HUES48 (cell line): ENCODE data around the gene ZNF865.

ENCODE experiments used
- H3K27ac ChIP-seq: one replicate; pipeline ENCODE4 v1.7.0; 2013; ENCODE audit warnings: low read depth, low read length, inconsistent platforms
- H3K27me3 ChIP-seq: 2 replicates; pipeline ENCODE4 v1.6.1; 2013; ENCODE audit warnings: mild to moderate bottlenecking, low read length; ENCODE audit not compliant: control insufficient read depth, insufficient read depth
- H3K36me3 ChIP-seq: 2 replicates; pipeline ENCODE4 v1.6.1; 2013; ENCODE audit warnings: low read length; ENCODE audit not compliant: control insufficient read depth, insufficient read depth
- H3K4me1 ChIP-seq: 2 replicates; pipeline ENCODE4 v1.6.1; 2013; ENCODE audit warnings: mild to moderate bottlenecking, low read length; ENCODE audit not compliant: control insufficient read depth, insufficient read depth
- H3K4me3 ChIP-seq: 2 replicates; pipeline ENCODE4 v1.5.1; 2013; ENCODE audit warnings: mild to moderate bottlenecking, low read depth, low read length
- H3K9ac ChIP-seq: 2 replicates; pipeline ENCODE4 v1.6.1; 2013; ENCODE audit warnings: mild to moderate bottlenecking, low read depth, low read length, moderate library complexity
- H3K9me3 ChIP-seq: 2 replicates; pipeline ENCODE4 v1.6.1; 2013; ENCODE audit warnings: low read length; ENCODE audit not compliant: control insufficient read depth, insufficient read depth

The ZNF865 gene

DNA sequence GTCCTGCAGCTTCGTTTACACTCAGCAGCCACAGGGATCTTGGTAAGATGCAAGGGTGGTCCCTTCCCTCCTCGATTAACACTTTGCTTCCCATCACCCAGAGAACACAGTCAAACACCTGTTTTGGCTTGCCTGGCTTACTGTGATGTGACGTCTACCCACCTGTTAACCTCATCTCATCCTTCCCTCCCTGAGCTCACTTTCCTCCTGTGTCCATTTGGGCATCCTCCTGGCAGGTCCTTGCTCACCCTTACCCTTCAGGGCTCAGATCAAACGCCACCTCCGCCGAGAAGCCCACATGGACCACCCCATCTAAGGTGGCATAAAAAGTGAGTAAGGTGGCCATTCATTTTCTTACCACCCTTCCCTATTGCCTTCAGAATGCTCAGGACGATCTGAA is 15.3 kb upstream of the ZNF865 start:
- Histone ChIP-seq H3K27me3 (peaks cover 4% of the 10 kb centered on the region), H3K9ac (no peak overlapping the region), H3K36me3 (peaks cover 9% of the 10 kb centered on the region), H3K27ac (no peak overlapping the region), H3K4me3 (no peak overlapping the region), H3K9me3 (no peaks in the 10 kb centered on the region), H3K4me1 (peaks cover 14% of the 10 kb centered on the region)

DNA sequence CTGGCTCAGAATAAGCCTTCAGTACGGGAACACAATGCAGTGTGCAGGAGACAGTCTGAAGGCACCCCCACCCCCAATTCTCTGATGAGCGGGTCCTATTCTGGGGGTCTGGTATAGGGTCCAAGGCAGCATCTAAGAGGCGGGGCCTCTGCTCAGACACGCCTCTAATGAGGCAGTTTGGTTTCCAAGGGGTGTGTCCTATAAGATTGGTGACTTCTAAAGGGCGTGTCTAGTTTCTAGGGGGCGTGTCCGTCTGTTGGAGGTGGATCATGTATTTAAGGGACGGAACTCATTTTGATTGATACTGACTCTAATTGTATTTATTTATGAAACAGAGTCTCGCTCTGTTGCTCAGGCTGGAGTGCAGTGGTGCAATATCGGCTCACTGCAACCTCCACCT is 14.8 kb upstream of the ZNF865 start:
- no peak overlapping the region for H3K9ac ChIP-seq
- no peak overlapping the region for H3K27ac ChIP-seq
- H3K4me1 ChIP-seq = peaks cover 14% of the 10 kb centered on the region
- no peaks in the 10 kb centered on the region for H3K9me3 ChIP-seq
- H3K27me3 ChIP-seq = peaks cover 4% of the 10 kb centered on the region
- peaks cover 14% of the 10 kb centered on the region for H3K36me3 ChIP-seq
- H3K4me3 ChIP-seq = no peak overlapping the region

DNA sequence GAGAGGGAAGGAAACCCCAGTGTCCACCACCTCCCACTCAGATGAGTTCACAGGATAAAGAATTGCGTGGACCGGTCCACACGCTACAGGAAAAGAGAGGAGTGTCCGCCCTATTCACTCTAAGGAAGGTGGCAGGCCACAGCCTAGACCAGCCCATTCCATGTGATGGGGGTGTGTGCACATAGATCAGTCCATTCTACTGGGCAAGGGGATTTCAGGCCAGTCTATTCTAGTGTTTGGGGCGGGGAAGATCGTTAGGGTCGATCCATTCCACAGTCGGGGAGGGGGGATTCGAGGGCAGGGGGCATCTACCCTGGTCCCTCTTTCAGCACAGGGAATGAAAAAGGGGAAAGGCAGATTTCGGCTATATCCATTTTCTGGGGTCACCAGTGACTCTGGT is 13.9 kb upstream of the ZNF865 start:
- Histone ChIP-seq H3K36me3 (peaks cover 23% of the 10 kb centered on the region), H3K9me3 (no peaks in the 10 kb centered on the region), H3K4me1 (peaks cover 14% of the 10 kb centered on the region), H3K27me3 (peaks cover 3% of the 10 kb centered on the region), H3K9ac (no peak overlapping the region), H3K4me3 (no peak overlapping the region), H3K27ac (no peak overlapping the region)

DNA sequence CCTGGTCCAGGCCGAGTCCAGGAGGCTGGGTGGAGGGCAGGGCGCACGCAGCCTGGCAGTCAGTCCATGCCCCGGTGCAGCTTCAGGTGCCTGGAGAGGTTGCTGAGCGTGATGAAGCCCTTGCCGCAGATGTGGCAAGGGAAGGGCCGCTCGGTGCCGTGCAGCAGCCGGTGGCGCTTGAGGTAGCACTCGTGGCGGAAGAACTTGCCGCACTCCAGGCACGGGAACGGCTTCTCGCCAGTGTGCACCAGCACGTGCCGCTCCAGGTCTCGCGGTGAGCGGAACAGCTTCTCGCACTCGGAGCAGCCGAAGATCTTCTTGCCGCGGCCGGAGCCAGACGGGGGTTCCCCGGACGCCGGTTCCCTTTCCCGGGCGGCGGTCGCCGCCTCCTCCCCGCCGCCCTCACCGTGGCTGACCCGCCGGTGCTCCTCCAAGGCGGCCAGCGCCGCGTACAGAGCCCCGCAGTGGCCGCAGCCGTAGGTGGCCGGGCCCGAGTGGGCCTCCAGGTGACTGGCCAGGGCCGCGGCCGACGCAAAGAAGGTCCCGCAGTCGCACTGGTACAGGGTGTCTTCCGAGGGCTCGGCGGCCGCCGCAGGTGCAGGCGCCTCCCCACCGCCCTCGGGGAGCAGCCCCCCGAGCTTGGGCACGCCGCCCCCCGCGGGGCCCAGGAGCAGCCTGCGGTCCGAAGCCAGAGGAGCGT is 12.9 kb upstream of the ZNF865 start:
- H3K4me1 ChIP-seq = peaks cover 9% of the 10 kb centered on the region; the same call in 1 of the 2 replicates
- peaks cover 29% of the 10 kb centered on the region for H3K36me3 ChIP-seq
- no peak overlapping the region for H3K4me3 ChIP-seq
- no peak overlapping the region for H3K27ac ChIP-seq
- H3K9me3 ChIP-seq = no peaks in the 10 kb centered on the region
- no peak overlapping the region for H3K9ac ChIP-seq
- no peaks in the 10 kb centered on the region for H3K27me3 ChIP-seq

DNA sequence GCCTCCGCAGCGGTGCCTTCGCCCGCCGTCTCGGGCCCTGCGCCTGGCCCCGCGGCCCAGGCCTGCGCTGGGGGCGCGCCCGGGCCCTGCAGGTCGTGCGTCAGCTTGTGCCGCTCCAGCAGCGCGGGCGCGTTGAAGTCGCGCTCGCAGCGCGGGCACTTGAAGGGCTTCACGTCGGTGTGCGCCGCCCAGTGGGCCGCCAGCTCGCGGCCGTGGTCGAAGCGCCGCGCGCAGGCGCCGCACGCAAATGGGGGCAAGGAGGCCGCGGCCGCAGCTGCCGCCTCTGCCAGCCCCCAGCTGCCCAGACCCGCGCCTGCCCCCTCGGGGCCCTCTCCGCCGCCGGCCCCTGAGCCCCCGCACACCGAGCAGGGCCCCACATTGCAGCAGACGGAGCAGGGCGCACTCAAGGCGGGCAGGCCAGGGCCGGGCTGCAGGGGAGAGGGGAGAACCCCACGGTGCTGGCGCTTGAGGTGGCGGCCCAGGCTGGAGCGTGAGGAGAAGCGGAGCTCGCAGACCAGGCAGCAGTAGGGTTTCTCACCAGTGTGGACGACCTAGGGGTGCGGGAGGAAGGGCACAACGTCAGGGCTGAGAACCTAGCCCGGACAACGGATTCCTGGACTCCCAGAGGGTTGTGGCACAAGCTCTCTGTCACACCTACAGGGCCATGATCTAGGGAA is 12.2 kb upstream of the ZNF865 start:
- no peak overlapping the region for H3K27ac ChIP-seq
- H3K4me1 ChIP-seq = peaks cover 12% of the 10 kb centered on the region; the same call in 1 of the 2 replicates
- H3K4me3 ChIP-seq = no peak overlapping the region
- peaks cover 29% of the 10 kb centered on the region for H3K36me3 ChIP-seq
- no peaks in the 10 kb centered on the region for H3K27me3 ChIP-seq
- H3K9me3 ChIP-seq = no peaks in the 10 kb centered on the region
- H3K9ac ChIP-seq = no peak overlapping the region

DNA sequence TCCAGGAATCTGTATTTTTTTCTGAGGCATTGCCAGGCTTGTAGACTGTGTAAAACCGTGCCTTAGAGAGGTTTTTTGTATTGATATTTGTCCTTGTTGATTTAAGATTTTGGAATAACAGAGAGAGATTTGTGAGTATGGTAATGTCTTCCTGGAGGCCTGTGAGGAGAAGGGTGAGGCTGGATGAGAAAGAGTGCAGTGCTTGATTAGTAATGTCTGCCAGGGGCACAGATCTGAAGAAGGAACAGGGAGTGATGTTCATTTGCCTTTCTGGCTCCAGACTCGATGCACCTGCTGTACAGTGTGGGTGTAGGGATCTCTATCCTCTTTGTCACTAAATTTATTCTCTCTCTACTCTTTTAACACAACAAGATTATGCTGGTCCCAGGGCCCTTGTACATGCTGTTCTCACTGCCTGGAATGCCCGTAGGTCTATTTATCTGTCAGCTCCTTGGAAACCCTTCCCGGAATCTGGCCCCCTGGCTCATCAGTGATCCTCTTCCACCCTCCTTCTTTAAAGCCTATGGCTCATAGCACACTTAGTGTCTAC is 10.4 kb upstream of the ZNF865 start:
- Histone ChIP-seq H3K27ac (no peak overlapping the region), H3K4me1 (peaks cover 11% of the 10 kb centered on the region), H3K9me3 (no peaks in the 10 kb centered on the region), H3K4me3 (no peak overlapping the region), H3K36me3 (peaks cover 29% of the 10 kb centered on the region), H3K9ac (no peak overlapping the region), H3K27me3 (no peaks in the 10 kb centered on the region)

DNA sequence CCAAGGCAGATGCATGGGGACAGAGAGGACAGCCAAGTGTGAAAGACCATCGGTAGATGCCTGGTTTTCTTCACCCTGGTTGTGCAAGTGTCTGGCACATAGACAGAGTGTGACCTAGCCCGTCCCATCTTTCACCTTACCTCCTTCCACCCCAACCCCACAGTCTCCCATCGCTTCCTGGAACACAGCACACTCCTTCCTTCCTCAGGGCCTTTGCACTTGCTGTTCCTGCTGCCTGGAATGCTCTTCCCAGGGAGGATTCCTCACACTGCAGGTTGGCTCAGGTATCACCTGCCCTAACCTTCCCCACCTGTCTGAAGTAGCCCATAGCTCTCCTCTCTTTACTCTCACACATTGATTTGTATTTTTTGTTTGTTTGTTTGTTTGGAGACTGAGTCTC is 9.1 kb upstream of the ZNF865 start:
- H3K9ac ChIP-seq = no peak overlapping the region
- H3K9me3 ChIP-seq = no peaks in the 10 kb centered on the region
- no peak overlapping the region for H3K4me3 ChIP-seq
- no peaks in the 10 kb centered on the region for H3K27me3 ChIP-seq
- H3K36me3 ChIP-seq = peaks cover 29% of the 10 kb centered on the region
- H3K4me1 ChIP-seq = peaks cover 13% of the 10 kb centered on the region
- no peak overlapping the region for H3K27ac ChIP-seq

DNA sequence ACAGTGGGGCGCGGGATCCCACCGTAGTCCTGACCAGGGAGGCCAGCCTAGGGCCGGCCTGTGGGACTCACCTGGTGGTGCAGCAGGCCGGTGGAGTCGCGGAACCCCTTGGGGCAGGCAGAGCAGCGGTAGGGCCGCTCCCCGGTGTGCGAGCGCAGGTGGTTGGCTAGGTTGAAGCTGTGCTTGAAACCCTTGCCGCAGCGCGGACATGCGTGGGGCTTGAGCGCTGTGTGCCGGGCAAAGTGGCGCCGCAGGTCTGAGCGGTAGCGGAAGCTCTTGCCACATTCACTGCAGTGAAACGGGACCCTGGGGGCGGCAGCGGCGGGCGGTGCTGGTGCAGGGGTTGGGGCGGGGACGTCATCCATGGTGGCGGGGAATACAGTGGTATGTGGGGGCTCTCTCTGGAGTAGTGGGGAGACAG is 7.9 kb upstream of the ZNF865 start:
- Histone ChIP-seq H3K27me3 (no peaks in the 10 kb centered on the region), H3K36me3 (peaks cover 25% of the 10 kb centered on the region), H3K9me3 (no peaks in the 10 kb centered on the region), H3K9ac (no peak overlapping the region), H3K27ac (no peak overlapping the region), H3K4me3 (no peak overlapping the region), H3K4me1 (peaks cover 13% of the 10 kb centered on the region)

DNA sequence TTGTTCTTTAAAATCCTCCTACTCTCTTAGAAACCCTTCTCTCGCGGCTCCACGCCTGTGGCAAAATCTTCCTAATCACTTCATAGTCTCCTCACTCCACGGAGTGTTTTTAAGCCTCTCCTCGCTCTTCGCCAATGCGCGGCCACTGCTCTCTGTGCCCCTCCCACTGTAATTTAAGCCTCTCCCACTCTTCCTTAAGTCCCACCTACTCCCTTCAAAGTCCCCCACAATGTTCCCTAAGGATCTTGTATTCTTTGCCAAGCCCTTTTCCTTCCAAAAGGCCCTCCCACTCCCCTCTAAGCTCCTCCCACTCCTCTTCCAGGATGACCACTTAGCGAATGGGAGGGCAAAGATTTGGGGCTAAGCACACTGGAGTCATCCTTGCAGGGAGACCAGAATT is 7.4 kb upstream of the ZNF865 start:
- Histone ChIP-seq H3K27ac (no peak overlapping the region), H3K27me3 (no peaks in the 10 kb centered on the region), H3K4me1 (peaks cover 13% of the 10 kb centered on the region), H3K9me3 (no peaks in the 10 kb centered on the region), H3K4me3 (peak overlapping the region; percentile 91; the same call in 1 of the 2 replicates), H3K9ac (no peak overlapping the region), H3K36me3 (peaks cover 25% of the 10 kb centered on the region)

DNA sequence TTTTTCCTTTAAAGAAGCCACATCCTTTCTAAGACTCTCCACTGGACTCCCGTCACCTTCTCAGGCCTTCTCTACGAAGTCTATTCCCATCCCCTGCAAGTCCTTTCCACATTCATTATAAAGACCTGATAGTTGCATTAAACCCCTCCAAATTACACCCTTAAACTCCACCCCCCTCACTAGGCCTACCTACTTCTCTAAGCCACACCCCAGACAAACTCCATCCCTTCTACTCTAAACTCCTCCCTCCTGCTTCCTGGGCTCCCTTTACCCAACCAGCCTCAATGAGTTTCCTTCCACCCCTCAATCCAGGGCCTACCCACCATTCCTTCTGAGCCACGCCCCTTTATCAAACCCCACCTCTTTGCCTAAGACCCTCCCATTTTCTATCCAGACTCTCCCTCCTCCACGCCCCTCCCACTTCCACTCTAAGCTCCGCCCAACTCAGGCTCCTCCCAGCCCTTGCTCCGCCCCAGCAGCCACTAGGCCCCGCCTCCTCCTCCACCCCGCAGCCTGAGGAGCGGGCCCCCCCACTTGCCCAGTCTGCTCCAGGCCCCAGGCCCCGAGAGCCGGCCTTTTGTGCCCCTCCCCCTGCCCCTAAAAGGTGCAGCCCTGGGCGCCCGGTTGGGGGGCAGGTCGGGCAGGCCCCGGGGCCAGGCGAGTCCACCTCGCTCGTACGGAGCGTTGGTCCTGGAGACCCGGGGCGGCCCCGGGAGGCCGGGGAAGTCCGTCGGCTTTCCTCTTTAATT is 6.6 kb upstream of the ZNF865 start:
- H3K4me3 ChIP-seq = peak overlapping the region; percentile 91
- peak overlapping the region; percentile 100 for H3K27ac ChIP-seq
- H3K9me3 ChIP-seq = no peaks in the 10 kb centered on the region
- H3K27me3 ChIP-seq = no peaks in the 10 kb centered on the region
- peaks cover 13% of the 10 kb centered on the region for H3K4me1 ChIP-seq
- H3K36me3 ChIP-seq = peaks cover 25% of the 10 kb centered on the region
- H3K9ac ChIP-seq = peak overlapping the region; percentile 92

DNA sequence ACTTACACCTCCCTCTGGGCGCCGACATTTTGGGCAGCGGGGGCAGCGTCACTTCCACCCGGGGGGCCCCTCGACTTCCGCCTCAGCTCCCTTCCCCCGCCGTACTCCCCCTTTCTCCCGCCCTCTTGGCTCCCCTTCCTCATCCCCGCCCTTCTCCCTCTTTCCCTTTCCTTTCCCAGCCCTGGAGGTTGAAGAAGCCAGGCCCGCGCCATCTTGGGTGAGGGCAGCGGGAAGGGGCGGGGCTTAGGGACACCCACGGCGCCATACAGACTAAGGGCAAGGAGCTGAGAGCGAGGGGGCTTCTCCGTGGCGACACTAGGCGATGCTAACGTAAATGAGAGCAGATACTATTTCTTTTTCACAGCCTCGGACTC is 6.0 kb upstream of the ZNF865 start, which contains the start of gene FIZ1:
Gene FIZ1, minus strand, starts transcription at position 50 of the 374 bp plus-strand sequence. CDS start 1,652 bp downstream, outside the sequence.
- Histone ChIP-seq H3K9ac (peak within 1 kb of the TSS; percentile 95), H3K36me3 (peaks cover 25% of the 10 kb centered on the region), H3K4me3 (peak within 1 kb of the TSS; percentile 91), H3K4me1 (peaks cover 13% of the 10 kb centered on the region), H3K27ac (peak within 1 kb of the TSS; percentile 100), H3K27me3 (no peaks in the 10 kb centered on the region), H3K9me3 (no peaks in the 10 kb centered on the region)
